Lung (tissue), 12 donors: Measurements from ENCODE around the gene ADCY3. TPM values are rescaled to one million over a fixed set of nuclear protein-coding genes. Genes with fewer than 3 reads are reported as not detected.

Experiments
- ATAC-seq: fragments of 200-7000 bp; cut with Tn5 transposase; one replicate; pipeline ENCODE4 v1.9.1; 2020; ENCODE audit warnings: moderate number of reproducible peaks; ENCODE audit not compliant: insufficient read depth, low FRiP score
- DNase-seq, 3 donors: peaks; one replicate each; pipeline ENCODE4 v3.0.0-alpha.2; 2013 to 2017
- H3K27ac ChIP-seq, 2 donors: one replicate each; pipeline ENCODE4 v1.5.1; 2013; ENCODE audit warnings: mild to moderate bottlenecking in 2 of 2, moderate library complexity in 2 of 2, control low read depth in 1 of 2, inconsistent platforms in 1 of 2, low read depth in 1 of 2, low read length in 1 of 2
- H3K27me3 ChIP-seq, 3 donors: one replicate each; pipeline ENCODE4 v1.5.1; 2013; ENCODE audit warnings: low read length in 2 of 3; ENCODE audit not compliant: control insufficient read depth in 3 of 3, insufficient read depth in 3 of 3
- H3K36me3 ChIP-seq, 4 donors: one replicate each; pipeline ENCODE4 v1.5.1; 2013; ENCODE audit warnings: low read length in 4 of 4, mild to moderate bottlenecking in 1 of 4, moderate library complexity in 1 of 4; ENCODE audit not compliant: control insufficient read depth in 4 of 4, insufficient read depth in 4 of 4
- H3K4me1 ChIP-seq, 5 donors: one replicate each; pipeline ENCODE4 v1.5.1; 2013; ENCODE audit warnings: low read length in 5 of 5, mild to moderate bottlenecking in 2 of 5, moderate library complexity in 1 of 5; ENCODE audit not compliant: control insufficient read depth in 5 of 5, insufficient read depth in 5 of 5
- H3K4me3 ChIP-seq: one replicate; pipeline ENCODE4 v1.5.1; 2013; ENCODE audit warnings: mild to moderate bottlenecking, control low read depth, moderate library complexity
- H3K9ac ChIP-seq, 2 donors: one replicate each; pipeline ENCODE4 v1.5.1; 2013; ENCODE audit warnings: low read length in 2 of 2, control low read depth in 1 of 2; ENCODE audit not compliant: insufficient read depth in 1 of 2
- H3K9me3 ChIP-seq, 4 donors: one replicate each; pipeline ENCODE4 v1.5.1; 2013; ENCODE audit warnings: low read length in 3 of 4, mild to moderate bottlenecking in 1 of 4, moderate library complexity in 1 of 4; ENCODE audit not compliant: control insufficient read depth in 4 of 4, insufficient read depth in 3 of 4
- WGBS, 2 donors: extraction: QIAGEN DNeasy Blood & Tissue Kit; methylation state at CpG; one replicate each; pipeline ENCODE4 v1.1.7; 2013; 5-methylcytosine and 5-hydroxymethylcytosine counted together
- polyA plus RNA-seq, 2 donors: library from polyadenylated mRNA; stranded (reverse); fragments of 200-250 nt; gene quantifications; one replicate each; pipeline ENCODE4 v1.2.1, GENCODE V29; 2013
- total RNA-seq, 2 donors: library from RNA; depleted of rRNA in 1 of 2; stranded (reverse); fragments of >200 nt in 1 of 2; gene quantifications; one replicate each; pipeline ENCODE4 v1.2.1, GENCODE V29; 2014 to 2021
- TF ChIP-seq, protein P1 (sequence below): IDR thresholded peaks from 2 replicates; pipeline ENCODE4 v1.5.1; 2012; ENCODE audit warnings: mild to moderate bottlenecking; ENCODE audit errors: control extremely low read depth, extremely low read depth
- donor health status: control.
- donor health status: control.
- donor health status: Bipolar disorder and iron deficiency.
- donor health status: healthy.
- donor health status: DM: yes; HTN: yes; CAD: no.

The ADCY3 gene
- total and polyA plus RNA-seq, 4 donors, result 27.9 to 74.8 (median 45.8) TPM

DNA sequence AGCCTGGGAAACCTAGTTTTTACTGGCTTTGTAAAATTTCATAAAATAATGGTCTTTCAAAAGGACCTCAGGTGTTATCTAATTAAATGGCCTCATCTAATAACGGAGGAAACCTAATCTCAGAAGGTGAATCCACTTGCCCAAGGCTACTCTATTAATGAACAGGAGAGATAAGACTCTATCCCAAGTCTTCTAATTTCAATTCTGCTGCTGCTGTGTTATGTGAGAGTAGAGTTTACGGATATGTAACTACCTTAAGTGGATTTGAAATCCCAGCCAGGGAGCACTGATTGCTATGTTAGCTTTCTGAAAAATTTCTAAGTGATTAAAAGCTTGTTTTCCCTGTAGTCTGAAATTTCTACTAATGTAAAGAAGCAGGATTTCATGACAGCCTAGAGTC is 17.2 kb upstream of the ADCY3 start:
- Histone ChIP-seq H3K4me1 (no peaks in the 10 kb centered on the region), H3K9ac (no peak overlapping the region), H3K27ac (no peak overlapping the region), H3K27me3 (no peaks in the 10 kb centered on the region), H3K4me3 (no peak overlapping the region), H3K9me3 (no peaks in the 10 kb centered on the region), H3K36me3 (no peaks in the 10 kb centered on the region)
- no peak for DNase-seq
- WGBS, 2 donors, result 88 to 91% methylated on average over 2 of the region's 2 CpGs
- no peak for ATAC-seq
- TF ChIP-seq, protein P1, sequence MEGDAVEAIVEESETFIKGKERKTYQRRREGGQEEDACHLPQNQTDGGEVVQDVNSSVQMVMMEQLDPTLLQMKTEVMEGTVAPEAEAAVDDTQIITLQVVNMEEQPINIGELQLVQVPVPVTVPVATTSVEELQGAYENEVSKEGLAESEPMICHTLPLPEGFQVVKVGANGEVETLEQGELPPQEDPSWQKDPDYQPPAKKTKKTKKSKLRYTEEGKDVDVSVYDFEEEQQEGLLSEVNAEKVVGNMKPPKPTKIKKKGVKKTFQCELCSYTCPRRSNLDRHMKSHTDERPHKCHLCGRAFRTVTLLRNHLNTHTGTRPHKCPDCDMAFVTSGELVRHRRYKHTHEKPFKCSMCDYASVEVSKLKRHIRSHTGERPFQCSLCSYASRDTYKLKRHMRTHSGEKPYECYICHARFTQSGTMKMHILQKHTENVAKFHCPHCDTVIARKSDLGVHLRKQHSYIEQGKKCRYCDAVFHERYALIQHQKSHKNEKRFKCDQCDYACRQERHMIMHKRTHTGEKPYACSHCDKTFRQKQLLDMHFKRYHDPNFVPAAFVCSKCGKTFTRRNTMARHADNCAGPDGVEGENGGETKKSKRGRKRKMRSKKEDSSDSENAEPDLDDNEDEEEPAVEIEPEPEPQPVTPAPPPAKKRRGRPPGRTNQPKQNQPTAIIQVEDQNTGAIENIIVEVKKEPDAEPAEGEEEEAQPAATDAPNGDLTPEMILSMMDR, result no peak

GRCh38 chr2:24935145-24935544 is 15.1 kb upstream of the ADCY3 start:
- H3K9me3 ChIP-seq, result no peaks in the 10 kb centered on the region
- no peak overlapping the region for H3K27ac ChIP-seq
- no peaks in the 10 kb centered on the region for H3K27me3 ChIP-seq
- no peaks in the 10 kb centered on the region for H3K36me3 ChIP-seq
- TF ChIP-seq, protein P1, result no peak
- no peak for DNase-seq
- no peak overlapping the region for H3K4me3 ChIP-seq
- no peak overlapping the region for H3K9ac ChIP-seq
- 91% methylated on average over 5 of the region's 5 CpGs for WGBS, 2 donors
- no peak for ATAC-seq
- no peaks in the 10 kb centered on the region for H3K4me1 ChIP-seq

DNA sequence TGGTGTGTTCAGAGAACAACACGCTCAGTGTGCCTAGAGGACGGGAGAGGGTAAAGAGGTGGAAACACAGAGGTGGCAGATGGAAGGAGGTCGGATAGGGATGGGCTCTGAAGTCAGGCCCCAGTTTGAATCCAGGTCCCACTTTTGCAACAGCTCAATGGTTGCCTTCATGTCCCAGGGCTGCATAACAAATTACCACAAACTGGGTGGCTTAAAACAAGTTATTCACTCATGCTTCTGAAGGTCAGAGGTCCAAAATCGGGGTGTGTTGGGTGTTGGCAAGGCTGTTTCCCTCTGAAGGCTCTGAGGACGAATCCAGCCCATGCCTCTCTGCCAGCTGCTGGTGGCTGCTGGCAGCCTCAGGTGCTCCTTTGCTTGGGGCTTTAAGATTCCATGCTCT is 12.7 kb upstream of the ADCY3 start:
- no peak for ATAC-seq
- H3K27ac ChIP-seq, result no peak overlapping the region
- TF ChIP-seq, protein P1, result no peak
- no peaks in the 10 kb centered on the region for H3K9me3 ChIP-seq
- H3K4me1 ChIP-seq, result no peaks in the 10 kb centered on the region
- no peak overlapping the region for H3K9ac ChIP-seq
- 87 to 97% methylated on average over 5 of the region's 5 CpGs for WGBS, 2 donors
- no peaks in the 10 kb centered on the region for H3K27me3 ChIP-seq
- no peak for DNase-seq
- no peaks in the 10 kb centered on the region for H3K36me3 ChIP-seq
- no peak overlapping the region for H3K4me3 ChIP-seq

DNA sequence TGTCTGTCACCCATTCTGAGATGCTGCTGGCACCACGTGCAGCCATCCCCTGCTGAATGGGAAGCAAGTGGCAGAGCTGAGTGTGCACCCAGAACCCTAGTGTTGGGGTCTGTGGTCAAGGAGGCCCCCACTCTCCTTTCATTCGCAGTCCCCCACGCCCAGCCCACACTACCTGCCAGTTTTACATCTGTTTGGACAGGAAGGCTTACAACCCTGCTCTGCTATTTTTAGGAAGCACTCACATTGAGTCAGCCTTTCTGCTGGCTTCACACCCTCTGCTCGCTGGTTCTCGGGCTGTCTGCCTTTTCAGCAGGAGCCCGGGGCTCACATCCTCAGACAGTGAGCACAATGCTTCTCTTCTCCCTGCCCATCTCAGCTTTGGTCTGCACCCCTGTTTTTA is 10.7 kb upstream of the ADCY3 start:
- no peaks in the 10 kb centered on the region for H3K9me3 ChIP-seq
- 24 to 47% methylated on average over 6 of the region's 6 CpGs for WGBS, 2 donors
- ATAC-seq, result no peak
- H3K27ac ChIP-seq, result no peak overlapping the region
- no peaks in the 10 kb centered on the region for H3K36me3 ChIP-seq
- H3K4me3 ChIP-seq, result no peak overlapping the region
- H3K27me3 ChIP-seq, result peaks cover 0 to 2% (median 0%) of the 10 kb centered on the region in 3 donors
- H3K9ac ChIP-seq, result no peak overlapping the region
- H3K4me1 ChIP-seq, result peaks cover 0 to 9% (median 5%) of the 10 kb centered on the region in 5 donors
- DNase-seq, result no peak
- TF ChIP-seq, protein P1, result no peak
